Fibroblast of skin of left quadriceps (primary cell): ENCODE results near the gene MON1A.
A peak's percentile ranks its signal among the peaks of the same experiment; 100 is the strongest.
"Not testable (repeated sequence)": the region's sequence is repeated elsewhere in the genome, so short reads cannot be mapped to it uniquely, and the experiment has no call there.

ENCODE experiments used
- DNase-seq, 2 experiments: peaks; one replicate each; pipeline ENCODE4 v3.0.0-alpha.2; 2013; ENCODE audit warnings: low read depth in 2 of 2

Gene MON1A

DNA sequence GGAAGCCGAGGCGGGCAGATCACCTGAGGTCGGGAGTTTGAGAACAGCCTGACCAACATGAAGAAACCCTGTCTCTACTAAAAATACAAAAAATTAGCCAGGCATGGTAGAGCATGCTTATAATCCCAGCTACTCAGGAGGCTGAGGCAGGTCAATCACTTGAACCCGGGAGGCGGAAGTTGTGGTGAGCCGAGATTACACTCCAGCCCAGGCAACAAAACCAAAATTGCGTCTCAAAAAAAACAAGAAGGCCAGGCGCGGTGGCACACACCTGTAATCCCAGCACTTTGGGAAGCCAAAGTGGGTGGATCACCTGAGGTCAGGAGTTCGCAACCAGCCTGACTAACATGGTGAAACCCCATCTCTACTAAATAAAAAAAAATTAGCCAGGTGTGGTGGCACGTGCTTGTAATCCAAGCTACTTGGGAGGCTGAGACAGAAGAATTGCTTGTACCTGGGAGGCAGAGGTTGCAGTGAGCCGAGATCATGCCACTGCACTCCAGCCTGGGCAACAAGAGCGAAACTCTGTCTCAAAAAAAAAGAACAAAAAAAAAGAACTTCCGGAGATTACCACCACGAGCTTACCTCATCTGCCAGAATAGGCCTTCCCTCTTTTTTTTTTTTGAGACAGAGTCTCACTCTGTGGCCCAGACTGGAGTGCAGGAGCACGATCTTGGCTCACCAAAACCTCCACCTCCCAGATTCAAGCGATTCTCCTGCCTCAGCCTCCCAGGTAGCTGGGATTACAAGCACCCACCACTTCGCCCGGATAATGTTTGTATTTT is 11.6 kb downstream of the MON1A start:
- not testable (repeated sequence) for DNase-seq

DNA sequence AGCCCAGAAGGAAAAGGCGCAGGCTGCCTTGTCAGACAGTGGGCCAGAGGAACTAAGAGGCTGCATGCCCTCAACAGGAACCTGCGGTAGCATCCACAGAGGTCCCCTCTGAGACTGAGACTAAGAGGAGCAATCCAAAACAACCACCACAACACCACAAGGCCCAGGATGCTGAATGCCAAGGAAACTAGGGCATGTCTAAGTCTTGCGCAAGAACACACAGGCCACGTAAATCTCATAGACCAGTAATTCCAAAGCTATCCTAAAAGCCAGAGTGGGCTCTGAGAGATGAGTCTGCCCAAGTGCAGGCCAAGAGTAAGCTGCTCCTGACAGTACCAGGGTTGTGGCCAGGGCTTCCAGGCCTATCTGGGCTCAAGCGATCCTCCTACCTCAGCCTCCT is 12.9 kb downstream of the MON1A start:
- peak in 1 of 2 experiments; percentile 15 for DNase-seq

DNA sequence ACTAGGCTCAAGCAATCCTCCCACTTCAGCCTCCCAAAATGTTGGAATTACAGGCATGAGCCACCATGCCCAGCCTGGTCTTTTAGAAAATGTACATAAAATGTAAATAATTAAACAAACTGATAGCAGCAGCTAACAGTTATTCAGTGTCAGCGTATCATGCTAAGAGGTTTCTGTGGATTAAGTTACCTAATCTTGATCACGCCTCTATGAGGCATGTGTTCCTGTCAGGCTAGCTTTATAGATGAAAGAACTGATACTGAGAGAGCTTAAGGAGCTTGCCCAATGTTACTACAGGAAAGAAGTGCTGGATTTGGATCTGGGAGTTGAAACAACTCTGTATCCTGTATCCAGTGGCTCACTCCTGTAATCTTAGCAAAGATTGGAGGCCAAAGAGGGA is 14.7 kb downstream of the MON1A start:
- DNase-seq: no peak

DNA sequence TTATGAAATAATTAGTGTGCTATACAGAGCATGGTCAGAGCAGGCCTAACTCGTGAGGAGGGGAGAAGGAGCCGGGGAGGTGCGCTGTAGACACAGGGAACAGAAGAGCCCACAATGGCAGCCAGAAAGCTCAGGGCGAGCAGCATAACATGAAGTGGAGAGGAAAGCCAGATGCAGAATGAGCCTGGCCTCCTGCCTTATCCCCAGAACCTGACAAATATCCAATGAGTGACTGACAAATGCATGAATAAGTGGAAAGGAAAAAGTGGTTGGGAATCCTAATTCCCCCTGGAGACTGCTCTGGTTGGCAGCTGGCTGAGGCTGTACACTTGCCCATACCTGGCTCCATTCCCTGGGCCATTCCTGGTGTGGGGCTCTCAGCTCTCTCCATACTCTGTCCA is 16.7 kb downstream of the MON1A start:
- no peak for DNase-seq

DNA sequence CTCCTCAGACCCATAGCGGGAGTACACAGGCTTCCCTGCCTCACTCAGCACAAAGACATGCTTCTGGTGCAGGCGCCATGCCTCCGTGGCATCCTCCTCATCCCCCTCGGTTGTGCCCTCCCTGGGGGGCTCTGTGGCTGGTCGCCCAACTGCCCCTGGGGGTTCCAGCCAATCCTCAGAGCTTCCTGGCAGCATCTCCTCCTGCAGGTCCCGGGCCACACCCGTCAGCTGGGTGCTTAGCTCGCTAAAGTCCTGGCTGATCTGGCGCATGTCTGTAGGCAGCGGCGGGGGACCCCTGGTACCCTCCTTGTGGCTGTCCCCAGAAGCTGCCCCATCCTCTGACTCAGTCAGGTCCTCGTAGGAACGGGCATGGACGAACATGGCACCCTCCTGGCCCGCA is 18.0 kb downstream of the MON1A start:
- DNase-seq: no peak

DNA sequence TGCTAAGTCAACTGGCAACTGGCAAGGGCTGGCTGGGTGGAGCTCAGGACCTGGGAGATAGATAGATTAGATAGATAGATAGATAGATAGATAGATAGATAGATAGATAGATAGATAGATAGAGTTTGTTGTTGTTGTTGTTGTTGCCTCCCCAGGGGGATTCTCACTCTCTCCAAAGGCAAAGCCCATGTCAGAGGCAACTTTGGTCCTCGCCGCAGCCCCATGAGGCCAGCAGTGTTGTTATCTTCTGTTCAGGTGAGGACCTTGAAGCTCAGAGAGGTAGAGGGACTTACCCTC is 18.5 kb downstream of the MON1A start:
- no peak for DNase-seq

DNA sequence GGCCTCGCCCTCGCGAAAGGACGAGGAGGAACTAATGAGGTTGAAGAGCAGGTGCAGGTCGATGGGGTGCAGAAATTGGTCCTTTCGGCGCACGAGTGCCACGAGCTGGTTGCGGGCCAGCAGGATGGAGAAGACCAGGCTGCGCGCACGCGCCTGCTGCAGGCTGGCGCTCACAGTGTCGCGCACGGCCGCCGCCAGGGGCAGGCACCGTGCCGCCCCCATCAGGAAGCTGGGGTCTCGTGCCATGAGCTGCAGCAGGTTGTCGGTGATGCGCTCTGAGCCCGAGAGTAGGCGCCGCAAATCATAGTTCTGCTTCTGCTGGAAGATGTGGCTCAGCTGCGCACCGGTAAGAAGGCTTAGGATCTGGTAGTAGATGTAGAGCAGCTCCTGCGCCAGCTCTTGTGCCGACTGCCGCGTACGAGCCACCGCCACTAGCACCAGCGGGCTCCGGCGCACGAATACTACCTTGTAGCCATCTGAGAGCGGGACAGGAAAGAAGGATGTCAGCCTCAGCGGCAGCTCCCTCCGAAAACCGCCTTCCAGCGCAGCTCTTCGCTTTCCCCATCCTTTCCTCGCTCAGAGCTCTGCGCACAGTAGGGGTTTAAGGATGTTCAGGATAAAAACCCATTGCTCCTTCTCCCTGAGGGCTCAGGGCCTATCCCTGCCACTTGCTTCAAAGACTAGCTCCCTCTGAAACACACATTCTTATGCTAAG is 19.0 kb downstream of the MON1A start:
- DNase-seq: no peak

DNA sequence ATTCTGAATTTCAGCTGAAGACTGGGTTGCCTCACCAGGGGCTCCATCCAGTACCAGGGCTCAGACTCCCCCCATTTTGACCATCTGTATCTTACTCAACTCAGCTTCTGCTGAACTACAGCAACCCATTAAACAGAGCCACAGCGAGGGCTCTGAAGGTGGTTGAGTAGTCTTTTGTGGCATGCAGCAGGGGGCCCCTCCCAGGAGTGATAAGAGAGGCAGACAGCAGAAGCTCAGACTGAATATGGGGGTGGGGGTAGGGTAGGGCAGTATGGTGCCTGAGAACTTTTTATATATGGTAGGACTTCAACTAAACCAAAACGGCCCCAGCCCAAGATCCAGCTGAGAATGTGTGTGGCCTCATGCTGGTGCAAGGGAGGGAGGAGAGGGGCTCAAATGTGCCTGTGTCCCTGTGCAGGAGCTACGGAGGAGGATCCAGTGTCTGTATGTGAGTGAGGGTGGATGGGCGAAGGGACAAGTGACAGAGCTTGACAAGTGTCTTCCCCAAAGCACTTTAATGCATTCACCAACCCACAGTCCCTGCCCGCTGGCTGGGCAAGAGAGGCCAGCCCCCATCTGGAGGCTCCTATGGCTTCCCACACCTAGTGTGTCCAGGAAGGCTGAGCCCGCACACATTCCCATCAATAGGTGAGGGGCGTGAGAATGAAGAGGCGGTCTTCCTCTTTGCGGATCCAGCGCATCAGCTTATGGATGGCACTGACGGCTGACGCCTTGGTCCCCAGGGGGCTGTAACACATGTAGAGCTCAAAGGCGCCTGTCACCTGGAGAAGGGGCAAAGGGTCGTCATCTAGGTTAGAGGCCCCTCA is 21.0 kb downstream of the MON1A start:
- no peak for DNase-seq

DNA sequence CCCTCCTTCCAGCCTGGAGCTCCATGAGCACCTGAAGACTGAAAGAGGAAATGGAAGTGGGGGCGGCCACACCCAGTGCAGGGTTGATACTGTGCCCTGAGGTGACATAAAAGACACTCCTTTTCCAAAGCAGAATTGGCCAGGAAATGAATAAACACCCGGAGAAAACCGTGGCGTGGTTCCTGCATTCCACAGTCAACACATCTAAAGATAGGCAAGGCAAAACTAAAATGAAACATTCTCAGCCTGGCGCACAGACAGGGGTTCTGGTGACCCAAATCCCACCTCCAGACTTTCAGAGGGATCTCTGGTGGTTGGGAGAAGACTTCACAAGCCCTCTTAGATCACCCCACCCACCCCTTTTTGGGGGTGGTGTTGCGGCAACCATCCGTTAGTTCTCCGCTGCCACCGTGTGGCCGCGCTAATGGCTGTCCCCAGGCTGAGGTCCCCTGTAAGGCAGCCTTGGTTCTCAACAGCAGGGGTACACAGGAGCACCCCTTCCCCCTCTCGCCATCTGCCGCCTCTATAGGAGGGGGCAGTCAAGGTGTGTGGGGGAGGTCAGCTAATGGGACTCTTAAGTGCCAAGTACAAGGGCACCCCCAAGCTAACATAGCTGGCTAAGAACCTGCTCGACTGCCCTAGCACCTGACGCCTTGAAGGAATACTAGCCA is 23.4 kb downstream of the MON1A start:
- DNase-seq: peak in 1 of 2 experiments; percentile 12

DNA sequence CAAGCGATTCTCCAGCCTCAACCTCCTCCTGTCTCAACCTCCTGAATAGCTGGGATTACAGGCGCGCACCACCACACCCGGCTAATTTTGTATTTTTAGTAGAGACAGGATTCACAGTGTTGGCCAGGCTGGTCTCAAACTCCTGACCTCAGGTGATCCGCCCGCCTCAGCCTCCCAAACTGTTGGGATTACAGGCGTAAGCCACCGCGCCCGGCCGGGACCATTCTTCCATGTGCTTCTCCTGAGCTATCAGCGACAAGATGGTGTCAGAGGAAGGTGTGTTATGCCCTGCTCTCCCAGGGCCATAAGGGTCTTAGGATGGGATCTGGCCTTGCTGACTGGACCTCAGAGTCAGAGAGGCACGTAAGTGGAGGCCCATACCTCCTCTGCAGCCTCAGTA is 25.2 kb downstream of the MON1A start:
- not testable (repeated sequence) for DNase-seq

DNA sequence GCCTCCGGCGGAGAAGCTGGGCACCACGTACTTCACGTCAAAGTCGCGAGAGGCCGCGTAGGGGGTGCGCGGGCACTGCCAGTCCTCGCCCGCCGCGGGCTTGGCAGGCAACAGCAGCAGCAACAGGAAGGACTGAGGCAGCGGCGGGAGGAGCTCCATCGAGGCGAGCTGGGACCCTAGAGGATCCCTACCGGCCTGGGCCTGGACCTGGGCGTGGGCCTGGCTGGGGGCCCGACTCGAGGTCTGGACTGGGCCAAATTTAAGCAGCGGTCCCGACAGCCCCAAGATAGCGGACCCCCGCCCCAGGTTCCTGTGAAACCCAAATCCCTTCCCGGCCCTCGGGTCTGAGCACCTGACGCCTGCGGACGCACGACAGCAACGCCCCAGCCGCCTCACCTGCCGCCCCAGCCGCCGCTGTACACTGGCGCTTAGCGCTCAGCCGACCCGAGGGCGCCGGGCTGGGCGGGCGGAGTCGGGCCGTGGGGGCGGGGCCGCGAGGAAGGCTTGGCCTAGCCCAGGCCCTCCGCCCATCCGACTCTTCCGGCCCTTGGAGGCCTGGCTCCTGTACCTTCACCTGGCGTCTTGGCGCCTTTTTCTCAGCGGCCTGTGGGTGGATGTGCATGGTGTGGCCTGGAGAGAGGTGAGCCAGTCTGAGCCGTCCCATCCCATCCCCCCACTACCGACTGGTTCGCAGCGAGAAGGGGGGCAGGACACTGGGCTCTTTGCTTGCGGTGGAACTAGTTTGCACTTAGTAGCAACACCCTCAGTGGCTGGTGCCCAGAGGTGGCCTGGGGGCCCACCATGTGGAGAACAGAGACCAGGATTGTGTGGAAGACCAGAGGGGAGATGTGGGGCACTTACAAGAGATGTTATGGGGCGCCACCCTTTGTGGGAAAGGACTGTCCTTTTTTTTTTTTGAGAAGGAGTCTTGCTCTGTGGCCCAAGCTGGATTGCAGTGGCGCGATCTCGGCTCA is 25.9 kb downstream of the MON1A start, which contains the start of gene MST1R:
MST1R (minus strand) TSS at position 423 of the 974 bp plus-strand sequence; CDS start at position 159, 264 bp downstream.
- no peak for DNase-seq

DNA sequence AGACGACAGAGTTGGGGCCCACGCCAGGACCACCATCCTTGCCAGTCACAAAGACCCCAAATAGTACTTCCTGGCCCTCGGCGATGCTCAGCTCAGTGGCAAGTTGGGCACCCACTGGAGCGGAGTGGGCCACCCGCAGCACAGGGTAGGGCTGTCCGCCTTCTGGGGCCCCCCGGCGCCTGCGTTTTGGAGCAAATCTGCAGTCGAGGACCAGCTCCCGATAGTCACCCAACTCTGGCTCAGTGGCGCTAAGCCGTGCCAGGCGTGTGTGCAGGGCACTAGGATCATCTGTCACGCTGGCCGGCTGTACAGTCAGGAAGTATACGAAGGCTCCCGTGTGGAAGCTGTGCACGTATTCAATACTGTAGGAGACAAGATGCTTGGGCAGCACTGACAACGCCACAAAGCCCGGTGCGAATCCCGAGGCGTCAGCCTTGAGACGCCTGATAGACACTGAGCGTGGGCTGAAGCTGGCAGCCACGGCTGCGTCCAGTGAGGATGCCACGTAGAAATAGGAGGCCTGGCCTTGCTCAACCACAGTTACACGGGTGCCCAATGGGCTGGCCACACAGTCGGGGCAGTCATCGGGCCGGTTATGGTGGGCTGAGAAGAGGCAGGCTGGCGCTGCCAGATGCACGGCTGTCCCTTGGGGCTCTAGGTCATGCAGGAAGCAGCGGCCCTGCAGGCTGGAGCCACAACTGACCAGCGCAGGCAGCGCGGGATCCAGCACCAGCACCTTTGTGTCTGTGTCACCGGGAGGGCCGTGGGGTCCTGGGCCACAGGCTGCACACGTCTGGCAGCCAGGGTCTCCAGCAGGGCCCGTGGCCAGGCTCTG is 26.9 kb downstream of the MON1A start:
- DNase-seq: no peak

DNA sequence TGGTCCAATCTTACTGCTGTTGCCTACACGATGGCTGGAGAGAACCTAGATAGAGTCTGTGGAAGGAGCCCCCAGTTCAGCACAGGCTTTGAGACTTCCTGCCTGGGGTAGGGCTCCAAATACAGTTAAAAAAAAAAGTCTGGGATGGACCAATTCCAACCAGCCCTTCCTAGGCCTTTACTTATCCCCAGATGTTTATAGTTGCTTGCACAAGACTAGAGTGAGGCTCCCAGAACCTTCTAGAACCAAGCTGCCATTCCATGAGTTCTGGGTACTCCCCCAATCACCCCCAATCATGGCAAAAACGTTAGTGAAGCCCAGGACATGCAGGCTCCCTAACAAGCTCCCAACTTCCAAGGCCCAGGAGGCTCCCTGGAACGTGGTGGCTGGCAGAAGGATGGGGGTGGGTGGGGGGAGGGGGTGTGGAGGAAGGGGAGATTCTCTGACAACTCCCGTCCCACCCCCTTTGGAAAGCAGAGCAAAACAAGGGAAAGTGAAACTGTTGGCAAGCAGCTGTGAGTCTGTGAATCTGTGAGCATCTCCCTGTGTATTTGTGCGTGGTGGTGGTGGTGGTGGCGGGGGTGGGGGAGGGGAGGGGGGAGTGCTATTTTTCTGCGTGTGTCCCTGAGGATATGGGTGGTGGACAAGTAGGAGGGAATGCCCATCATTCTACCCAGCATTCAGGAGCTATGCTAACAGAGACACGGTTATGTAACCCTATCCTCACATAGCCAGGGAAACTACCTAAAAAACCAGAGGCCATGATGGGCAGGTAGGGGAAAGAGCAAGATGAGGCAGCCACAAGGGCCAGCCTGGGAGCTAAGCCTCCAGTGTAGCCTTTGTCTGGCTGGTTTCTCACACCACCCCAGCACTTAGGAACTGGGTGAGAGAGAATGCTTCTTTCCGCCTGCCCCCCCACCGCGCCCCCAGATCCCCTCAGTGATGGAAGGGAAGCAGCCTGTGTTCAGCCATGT is 28.0 kb downstream of the MON1A start:
- no peak for DNase-seq

DNA sequence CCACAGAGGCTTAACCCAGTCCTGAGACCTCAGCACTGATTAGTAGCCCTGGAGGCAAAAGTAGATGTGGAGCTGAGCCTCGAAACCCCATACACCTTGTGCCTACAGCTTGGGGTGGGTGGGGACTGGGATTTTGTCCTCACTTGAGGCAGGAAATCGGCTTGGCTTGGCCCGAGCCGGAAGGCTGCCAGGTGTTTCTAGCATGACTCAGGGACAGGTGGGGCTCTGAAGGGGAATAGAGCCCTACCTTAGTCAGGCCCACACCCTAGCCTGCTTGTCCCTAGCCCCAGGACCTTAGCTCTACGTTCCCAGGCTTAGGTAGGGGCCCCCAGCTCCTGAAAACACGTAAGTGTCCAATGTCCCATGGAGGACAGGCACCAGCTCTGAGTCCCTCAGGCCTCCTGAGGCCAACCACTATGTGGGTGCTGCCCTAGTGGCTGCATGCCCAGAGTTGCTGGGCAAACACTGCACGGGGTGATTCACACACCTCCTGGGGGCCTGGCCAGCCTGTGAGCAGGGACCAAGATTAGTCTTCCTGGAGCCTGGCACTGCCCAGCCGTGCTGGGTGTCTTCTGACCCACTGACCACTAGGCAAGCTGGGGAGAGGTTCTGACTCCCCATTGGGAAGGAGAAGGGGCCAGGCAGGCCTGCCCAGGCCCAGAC is 29.0 kb downstream of the MON1A start:
- no peak for DNase-seq

DNA sequence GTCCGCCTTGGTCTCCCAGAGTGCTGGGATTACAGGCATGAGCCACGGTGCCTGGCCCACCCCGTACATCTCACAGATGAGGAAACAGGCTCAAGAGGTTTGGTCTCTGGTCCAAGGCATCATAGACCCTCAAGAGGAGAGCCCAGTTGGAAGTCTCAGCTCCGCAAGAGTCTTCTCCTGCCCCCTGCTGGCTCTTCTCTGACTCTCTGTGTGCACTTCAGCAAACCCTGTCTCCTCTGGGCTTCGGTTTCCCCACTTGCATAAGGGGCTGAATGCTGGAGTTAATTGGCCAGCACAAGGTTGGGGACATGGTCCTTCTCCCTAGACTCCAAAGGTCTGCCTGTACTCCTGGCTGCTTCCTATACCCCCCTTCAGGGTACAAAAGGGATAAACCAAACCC is 29.8 kb downstream of the MON1A start:
- DNase-seq: no peak

DNA sequence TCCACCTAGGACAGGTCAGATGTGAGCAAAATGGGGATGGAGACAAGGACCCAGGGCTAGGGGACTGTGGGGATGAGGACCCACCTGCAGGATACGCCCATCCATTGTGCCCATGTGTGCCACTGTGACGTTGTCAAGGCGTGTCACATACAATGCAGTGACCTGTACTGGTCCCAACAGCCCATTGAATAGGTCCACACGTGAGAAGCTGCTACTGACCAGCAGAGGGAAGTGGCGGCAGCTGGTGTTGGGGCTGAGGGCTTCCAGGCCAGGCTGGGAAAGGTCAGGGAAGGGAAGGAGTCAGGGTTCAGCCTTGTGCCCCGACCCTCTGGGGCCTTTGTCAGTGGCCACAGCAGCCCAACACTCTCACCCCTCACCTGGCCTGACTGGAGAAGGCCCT is 30.6 kb downstream of the MON1A start:
- DNase-seq: no peak

DNA sequence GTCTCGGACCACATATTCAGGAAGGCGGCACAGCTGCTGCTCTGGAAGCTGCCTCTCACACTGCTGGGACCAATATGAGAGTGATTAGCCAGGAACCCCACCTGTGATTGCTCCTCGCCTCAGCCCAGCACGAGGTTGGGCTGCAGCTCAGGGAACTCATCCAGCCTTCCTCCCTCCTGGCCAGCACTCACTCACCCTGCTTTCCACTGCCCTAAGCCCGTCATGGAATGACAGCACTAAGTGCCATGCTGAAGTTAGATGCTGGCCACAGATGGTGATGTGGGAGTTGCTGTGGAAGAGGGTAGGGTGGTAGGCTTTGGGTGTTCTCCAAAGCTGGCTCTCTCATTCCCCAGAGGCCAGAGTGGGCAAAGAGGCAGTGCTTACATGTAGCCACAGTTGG is 33.3 kb downstream of the MON1A start:
- DNase-seq: no peak

DNA sequence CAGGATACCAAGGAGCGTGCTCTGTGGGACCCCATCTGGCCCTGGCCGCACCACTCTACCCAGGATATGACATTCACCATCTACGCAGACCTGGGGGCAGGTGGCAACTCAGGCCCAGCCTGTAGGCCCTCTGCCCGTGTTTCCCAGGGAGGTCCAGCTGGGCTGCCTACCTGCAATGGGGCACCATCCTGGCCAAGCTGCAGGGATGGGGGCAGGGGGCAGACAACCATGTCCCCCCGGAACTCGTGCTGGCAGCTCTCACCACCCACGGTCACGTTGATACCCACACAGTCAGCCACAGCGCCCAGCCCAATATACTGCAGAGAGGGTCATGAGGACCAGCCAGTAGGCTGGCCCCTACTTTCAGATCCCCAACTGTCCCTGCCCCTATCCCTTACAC is 33.8 kb downstream of the MON1A start:
- no peak for DNase-seq
